T follicular helper cell (primary cell): ENCODE measurements around the gene TIRAP.
"Not testable (repeated sequence)": the region's sequence is repeated elsewhere in the genome, so short reads cannot be mapped to it uniquely, and the experiment has no call there.

ENCODE experiments used
- DNase-seq: peaks from one replicate; pipeline ENCODE4 v3.0.0-alpha.2; 2020; ENCODE audit warnings: low read depth
- total RNA-seq, 2 experiments: gene quantifications; one replicate each; lab custom pipeline; 2026; lab: John Stamatoyannopoulos, UW

The TIRAP gene, protein sequence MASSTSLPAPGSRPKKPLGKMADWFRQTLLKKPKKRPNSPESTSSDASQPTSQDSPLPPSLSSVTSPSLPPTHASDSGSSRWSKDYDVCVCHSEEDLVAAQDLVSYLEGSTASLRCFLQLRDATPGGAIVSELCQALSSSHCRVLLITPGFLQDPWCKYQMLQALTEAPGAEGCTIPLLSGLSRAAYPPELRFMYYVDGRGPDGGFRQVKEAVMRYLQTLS
- 4.8 to 17.5 reads per million in 2 experiments for total RNA-seq

DNA sequence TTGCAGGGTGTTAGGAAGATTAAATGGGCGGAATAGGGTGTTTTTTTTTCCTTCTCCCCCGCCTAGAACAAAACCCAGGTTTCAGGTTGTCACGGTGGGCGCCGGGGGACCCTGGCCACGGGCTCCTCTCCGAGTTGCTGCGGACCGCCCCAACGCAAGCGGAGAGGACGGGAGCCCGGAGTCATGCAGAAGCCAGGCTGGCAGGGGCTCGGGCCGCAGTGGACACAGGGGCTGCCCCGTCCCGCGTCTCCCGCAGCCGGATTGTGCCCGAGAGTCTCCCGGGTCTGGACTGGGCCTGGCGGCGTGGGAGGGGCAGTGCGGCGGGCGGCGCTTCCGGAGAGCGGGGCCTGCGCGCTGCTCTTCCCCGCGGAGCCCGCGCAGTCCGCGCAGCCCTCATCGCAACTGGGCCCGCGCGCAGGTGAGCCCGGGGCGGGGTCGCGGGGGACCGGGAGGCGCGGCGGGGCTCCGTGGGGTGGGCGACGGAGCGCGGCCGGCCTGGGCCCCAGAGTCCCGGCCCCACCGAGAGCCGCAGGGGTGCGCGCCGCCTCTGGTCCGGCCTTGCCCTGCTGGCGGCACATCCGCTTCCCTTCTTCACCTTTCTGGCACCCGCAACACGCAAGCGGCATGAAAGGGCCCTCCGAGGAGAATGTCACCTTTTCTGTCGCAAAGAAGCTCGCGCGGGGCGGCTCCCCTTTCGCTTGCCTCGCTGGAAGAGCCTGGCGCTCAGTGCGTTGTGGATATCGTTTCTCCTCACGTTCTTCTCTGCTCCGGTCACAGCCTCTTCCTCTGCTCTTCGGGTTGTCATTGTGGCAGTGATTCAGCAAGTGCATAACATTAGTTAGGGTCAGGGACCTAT is at the start of gene TIRAP:
Gene TIRAP, plus strand, starts transcription at position 358 of the 856 bp plus-strand sequence. CDS start 7,802 bp downstream, outside the sequence.
- DNase-seq = peak; percentile 51

- no peak for DNase-seq
These were observed 49.5 kb upstream of the TIRAP start for GRCh38 chr11:126233391-126233790.

DNA sequence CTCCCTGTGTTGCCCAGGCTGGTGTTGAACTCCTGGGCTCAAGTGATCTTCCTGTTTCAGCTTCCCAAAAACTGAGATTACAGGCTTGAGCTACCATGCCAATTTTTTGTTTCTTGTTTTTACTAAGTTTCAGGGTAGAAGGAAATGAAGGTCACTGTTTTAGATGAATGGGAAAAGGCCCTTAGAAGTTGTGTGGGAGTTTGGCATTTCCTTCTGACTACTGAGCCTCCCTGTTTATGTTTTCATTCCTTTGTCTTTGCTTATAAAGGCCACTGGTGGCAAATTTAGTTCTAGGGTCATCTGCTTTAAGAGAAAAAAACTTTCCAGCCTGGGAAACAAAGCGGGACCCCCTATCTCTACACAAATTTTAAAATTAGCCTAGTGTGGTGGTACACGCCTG is 36.3 kb upstream of the TIRAP start:
- no peak for DNase-seq

DNA sequence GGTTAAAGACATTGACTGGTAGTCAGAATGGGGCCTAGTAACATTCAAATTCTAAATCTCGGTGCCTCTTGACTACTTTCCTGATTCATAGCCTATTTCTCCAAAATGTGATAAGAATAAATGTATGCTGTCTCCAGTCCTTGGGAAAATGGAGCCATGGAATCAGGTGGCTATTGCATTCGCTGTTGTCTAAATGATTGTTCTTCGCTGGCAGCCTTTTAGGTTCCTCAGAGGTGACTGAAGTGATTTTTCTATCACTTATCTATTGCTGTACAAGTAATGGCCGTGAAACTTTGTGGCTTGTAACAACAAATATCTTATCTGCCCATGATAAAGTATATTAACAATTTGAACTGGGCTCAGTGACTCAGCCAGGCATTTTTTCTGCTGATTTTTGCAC is 29.6 kb upstream of the TIRAP start:
- no peak for DNase-seq

DNA sequence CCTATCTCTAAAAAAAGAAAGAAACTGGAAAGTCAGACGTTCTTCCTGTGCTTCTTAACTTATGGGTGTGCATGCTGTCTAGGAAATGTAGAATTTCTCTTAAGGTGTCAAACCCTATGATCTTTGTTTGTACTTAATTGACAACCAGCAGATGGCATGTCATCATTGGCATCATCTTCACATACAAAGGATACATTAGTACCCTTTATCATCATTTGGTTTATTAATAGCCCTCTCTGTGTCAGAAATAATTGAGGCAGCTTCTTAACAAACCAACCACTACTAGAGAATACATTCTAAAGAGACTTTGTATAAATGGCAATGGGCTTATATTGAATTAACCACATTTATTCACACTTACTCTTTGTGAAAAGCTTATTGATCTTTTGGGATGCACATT is 28.1 kb upstream of the TIRAP start:
- DNase-seq = no peak

DNA sequence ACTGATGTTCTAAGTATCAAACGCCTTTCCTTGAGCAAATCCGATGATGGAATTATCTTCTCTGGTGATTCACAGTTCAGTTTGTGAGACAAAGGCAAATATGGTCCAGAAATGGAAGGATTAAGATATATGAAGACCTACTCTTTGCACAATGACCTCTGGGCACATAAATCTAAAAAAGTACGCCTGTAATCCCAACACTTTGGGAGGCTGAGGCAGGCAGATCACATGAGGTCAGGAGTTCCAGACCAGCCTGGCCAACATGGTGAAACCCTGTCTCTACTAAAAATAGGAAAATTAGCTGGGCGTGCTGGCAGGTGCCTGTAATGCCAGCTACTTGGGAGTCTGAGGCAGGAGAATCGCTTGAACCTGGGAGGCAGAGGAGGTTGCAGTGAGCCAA is 27.4 kb upstream of the TIRAP start:
- DNase-seq = not testable (repeated sequence)

GRCh38 chr11:126256216-126256615 is 26.7 kb upstream of the TIRAP start:
- DNase-seq = no peak

DNA sequence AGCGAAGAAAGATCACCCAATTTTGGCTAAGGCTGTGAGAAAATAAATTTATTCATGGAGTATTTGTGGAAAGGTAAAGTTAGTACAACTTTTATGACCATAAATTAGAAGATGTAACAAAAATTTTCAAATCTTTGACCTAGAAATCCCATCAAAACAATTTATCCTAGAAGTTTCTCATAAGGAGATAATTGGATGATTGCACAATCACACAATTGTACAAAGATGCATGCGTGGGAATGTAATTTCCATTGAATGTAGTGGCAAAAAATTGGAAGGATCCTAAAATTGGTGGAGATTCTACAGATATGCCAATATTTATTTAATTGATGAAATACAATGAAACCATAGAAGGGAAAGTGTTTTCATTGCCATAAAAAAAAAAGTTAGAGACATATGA is 25.7 kb upstream of the TIRAP start:
- DNase-seq = no peak

DNA sequence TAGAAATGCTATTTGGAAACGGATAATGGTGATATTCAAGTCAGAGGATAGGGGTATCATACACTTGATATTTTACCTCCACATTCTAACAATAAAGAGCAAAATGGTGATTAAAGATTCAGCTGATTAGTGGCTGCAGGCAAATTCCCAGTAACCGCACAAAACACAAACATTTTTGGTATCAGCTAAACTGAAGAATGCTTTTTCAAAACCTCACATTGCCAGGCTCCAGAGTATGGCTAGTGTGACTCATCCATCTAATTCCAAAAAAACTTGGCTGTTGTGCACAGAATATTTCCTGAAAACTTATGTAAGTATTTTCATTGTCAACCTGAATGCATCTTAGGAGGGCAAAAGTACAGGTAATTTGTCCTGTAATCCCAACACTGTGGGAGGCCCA is 25.1 kb upstream of the TIRAP start:
- no peak for DNase-seq

DNA sequence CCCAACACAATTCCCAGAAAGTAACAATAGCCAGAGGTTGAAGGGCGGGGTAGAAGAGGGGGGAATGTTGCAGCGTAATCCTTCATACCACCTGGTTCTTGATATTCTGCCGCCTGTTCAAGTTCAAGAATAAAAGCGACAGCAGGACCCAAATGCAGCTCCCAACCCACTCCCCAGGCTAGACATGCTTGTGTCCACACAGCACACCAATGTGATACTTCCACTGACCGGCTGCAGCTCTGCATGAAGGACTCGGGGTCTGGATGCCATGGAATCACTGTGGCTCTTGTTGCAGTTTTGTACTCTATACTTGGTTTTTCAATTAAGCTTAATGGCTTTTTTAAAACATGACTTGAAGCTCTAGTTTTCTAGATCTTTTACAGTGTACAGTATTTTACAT is 20.7 kb upstream of the TIRAP start:
- no peak for DNase-seq

DNA sequence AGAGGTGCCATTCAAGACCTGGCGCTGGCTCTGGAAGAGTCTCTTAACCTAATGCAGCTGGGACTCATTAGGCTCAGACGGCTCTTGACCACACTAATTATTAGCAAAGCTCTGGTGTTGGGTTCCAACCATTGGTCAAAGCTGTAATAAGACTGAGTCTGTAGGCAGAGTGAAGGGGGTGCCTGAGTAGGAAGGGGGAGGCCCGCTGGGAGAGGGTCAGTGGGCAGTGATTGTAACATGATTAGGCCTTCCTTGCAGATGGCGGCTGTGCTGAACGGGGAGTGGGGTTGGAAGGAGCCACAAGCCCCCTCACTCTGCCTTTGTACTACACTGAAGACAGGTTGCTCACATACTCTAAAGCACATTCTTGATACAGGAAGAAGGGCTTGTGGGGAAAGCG is 19.4 kb upstream of the TIRAP start:
- DNase-seq = no peak

GRCh38 chr11:126265811-126266210 is 17.1 kb upstream of the TIRAP start:
- no peak for DNase-seq

- DNase-seq = no peak
These were observed 15.2 kb upstream of the TIRAP start for GRCh38 chr11:126267650-126268049.

DNA sequence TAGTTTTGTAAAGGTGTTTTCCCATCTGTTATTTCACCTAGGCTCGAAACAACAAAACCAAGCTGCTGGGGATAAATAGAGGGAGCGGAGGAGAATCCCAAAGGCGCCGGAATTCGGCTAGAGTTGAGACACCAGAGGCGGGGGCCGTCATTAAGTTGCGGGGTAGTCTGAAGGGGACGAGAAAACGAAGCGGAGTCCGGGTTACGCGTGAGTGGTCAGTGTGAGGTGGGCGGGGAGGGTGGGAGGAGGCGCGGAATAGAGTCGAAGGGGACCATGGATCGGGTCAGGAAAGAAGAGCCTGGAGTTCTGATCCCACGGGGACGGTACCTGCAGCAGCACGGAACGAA is 14.6 kb upstream of the TIRAP start:
- no peak for DNase-seq

DNA sequence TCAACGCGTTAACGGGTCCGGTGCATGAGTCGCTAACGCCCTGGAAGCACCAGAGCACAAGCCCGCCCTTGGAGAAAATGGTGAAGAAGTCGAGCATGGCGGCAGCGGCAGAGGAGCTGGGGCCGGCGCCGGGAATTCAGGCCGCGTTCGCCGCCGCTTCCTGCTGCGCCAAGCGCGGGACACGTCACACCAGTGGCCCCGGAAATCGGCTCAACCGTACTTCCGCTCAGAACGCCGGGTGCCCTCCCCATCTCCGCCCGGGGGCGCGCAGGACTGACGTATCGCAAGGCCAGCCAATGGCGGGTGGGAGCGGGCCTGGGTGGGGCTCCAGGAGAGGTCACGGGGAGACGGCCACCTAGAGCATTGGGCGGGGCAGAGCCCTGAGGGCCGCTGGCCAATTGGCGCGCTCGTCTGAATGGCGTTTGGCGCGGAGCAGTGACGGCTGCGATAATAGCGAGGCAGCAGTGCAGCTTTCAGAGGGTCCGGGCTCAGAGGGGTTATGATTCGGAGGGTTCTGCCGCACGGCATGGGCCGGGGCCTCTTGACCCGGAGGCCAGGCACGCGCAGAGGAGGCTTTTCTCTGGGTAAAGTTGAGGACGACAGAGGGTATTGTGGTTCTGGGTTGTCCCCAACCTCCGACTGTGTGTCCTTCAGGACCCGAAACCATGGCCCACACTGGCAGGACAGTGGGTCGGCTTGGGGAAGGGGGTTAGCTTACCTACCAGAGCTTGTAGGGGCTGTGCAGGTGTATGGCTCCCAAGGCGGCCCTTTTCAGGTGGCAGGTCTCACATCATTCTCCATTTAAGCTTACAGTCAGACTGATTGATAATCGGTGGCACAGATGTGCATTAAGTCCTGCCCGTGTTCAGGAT is 13.9 kb upstream of the TIRAP start, which contains the start of the genes FOXRED1 and SRPRA:
Gene FOXRED1, plus strand, starts transcription at position 447 of the 872 bp plus-strand sequence. Its CDS starts 53 bp downstream, at position 500.
Gene SRPRA, minus strand, starts transcription at position 188 of the 872 bp plus-strand sequence. Its CDS starts 91 bp downstream, at position 97.
- peak; percentile 100 for DNase-seq

DNA sequence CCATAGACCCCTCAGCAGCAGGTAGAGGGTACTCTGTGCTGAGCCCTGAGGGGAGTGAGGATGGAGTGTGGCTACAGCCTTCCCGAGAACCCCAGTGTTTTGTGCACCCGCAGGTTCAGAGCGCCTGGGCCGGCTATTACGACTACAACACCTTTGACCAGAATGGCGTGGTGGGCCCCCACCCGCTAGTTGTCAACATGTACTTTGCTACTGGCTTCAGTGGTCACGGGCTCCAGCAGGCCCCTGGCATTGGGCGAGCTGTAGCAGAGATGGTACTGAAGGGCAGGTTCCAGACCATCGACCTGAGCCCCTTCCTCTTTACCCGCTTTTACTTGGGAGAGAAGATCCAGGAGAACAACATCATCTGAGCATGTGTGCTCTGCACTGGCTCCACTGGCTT is 5.6 kb upstream of the TIRAP start:
- DNase-seq = no peak

DNA sequence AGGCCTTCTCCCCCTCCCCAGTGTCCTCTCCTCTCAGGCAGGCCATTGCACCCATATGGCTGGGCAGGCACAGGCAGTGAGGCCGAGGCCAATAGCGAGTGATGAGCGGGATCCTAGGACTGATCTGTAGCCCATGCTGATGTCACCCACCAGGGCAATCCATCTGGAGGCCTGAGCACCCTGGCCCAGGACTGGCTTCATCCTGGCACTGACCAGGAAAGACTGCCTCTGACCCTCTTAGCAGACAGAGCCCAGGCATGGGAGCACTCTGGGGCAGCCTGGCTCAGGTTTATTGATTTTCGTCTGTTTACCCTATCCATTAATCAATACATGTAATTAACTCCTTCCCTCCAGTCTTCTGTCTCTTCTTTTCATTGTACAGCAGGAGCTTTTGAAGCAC is 5.1 kb upstream of the TIRAP start:
- DNase-seq = no peak

GRCh38 chr11:126279191-126279590 is 3.7 kb upstream of the TIRAP start:
- no peak for DNase-seq

DNA sequence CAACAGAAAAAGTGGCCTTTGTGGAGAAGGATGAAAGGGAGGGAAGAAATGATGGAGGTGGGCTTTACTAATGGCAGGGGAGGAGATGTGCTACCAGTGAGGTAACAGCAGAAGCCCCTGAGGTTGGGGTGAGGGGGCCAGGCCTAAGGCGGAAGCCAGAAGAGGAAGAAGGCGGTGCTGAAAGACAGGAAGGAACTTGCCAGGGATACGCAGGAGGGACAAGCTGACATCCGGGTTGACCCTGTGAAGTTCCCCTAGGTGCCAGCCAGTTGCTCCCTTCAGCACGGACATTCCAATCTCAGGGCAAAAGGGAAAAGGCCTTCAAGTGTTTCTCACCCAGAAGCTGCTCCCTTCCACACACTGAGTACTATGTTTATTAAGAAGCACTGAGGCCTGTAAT is 2.3 kb upstream of the TIRAP start:
- no peak for DNase-seq

GRCh38 chr11:126281245-126281644 is 1.6 kb upstream of the TIRAP start:
- no peak for DNase-seq

GRCh38 chr11:126281666-126282175 is 1.2 kb upstream of the TIRAP start:
- DNase-seq = no peak

- peak; percentile 16 for DNase-seq
These were observed 545 bp upstream of the TIRAP start for GRCh38 chr11:126282361-126282735.
